Brain microvascular endothelial cell (primary cell): ENCODE results near the gene FAM83D.

ENCODE experiments used
- DNase-seq: peaks from one replicate; pipeline ENCODE4 v3.0.0-alpha.2; 2020
- H3K27ac ChIP-seq: fragments of 250-450 bp; sonication (Bioruptor Pico); 2 replicates; pipeline ENCODE4 v1.5.1; 2020; ENCODE audit warnings: mild to moderate bottlenecking, moderate library complexity
- H3K27me3 ChIP-seq: fragments of 250-450 bp; sonication (Bioruptor Pico); replicated peaks from 2 replicates; pipeline ENCODE4 v1.5.1; 2020; ENCODE audit warnings: mild to moderate bottlenecking
- H3K36me3 ChIP-seq: fragments of 250-450 bp; sonication (Bioruptor Pico); replicated peaks from 2 replicates; pipeline ENCODE4 v1.5.1; 2020; ENCODE audit warnings: mild to moderate bottlenecking
- H3K4me3 ChIP-seq: 2 replicates; pipeline ENCODE4 v1.5.1; 2011; ENCODE audit warnings: low read depth, mild to moderate bottlenecking, control low read depth, low read length, moderate library complexity
- CTCF ChIP-seq: IDR thresholded peaks from 2 replicates; pipeline ENCODE4 v1.5.1; 2011; ENCODE audit warnings: low read depth, mild to moderate bottlenecking, moderate library complexity, low read length, control low read depth, inconsistent platforms; ENCODE audit errors: missing control alignments
- in situ Hi-C: cut with HindIII; loops from 2 replicates; pipeline ENCODE4 v1.10.0; 2017; ENCODE audit warnings: low sequenced_read_pairs, low pct_ligation_motif_present

The FAM83D gene

GRCh38 chr20:38950254-38950653 lies 24.0 kb downstream of the FAM83D start:
- Histone ChIP-seq H3K4me3 (no peak overlapping the region), H3K27ac (no peak overlapping the region)
- TF ChIP-seq CTCF = no peak

GRCh38 chr20:38951611-38952010 lies 25.4 kb downstream of the FAM83D start:
- Histone ChIP-seq H3K27me3 (no peaks in the 10 kb centered on the region), H3K36me3 (no peaks in the 10 kb centered on the region), H3K4me3 (no peak overlapping the region), H3K27ac (no peak overlapping the region)
- DNase-seq = no peak
- in situ Hi-C loops = no loop called here
- no peak for TF ChIP-seq CTCF

More at GRCh38 chr20:38950254-38950653, 24.0 kb downstream of the FAM83D start:
- no peak for DNase-seq
- H3K36me3 ChIP-seq = no peaks in the 10 kb centered on the region
- no peaks in the 10 kb centered on the region for H3K27me3 ChIP-seq
- in situ Hi-C loops = no loop called here

GRCh38 chr20:38952153-38952552 lies 25.9 kb downstream of the FAM83D start:
- Histone ChIP-seq H3K27ac (no peak overlapping the region), H3K36me3 (no peaks in the 10 kb centered on the region), H3K27me3 (no peaks in the 10 kb centered on the region), H3K4me3 (no peak overlapping the region)
- no peak for TF ChIP-seq CTCF
- in situ Hi-C loops = no loop called here
- no peak for DNase-seq

GRCh38 chr20:38953630-38954340 lies 27.6 kb downstream of the FAM83D start:
- TF ChIP-seq CTCF = no peak
- DNase-seq = no peak
- H3K27me3 ChIP-seq = no peaks in the 10 kb centered on the region
- H3K36me3 ChIP-seq = no peaks in the 10 kb centered on the region
- in situ Hi-C loops = no loop called here
- H3K4me3 ChIP-seq = no peak overlapping the region
- H3K27ac ChIP-seq = no peak overlapping the region

DNA sequence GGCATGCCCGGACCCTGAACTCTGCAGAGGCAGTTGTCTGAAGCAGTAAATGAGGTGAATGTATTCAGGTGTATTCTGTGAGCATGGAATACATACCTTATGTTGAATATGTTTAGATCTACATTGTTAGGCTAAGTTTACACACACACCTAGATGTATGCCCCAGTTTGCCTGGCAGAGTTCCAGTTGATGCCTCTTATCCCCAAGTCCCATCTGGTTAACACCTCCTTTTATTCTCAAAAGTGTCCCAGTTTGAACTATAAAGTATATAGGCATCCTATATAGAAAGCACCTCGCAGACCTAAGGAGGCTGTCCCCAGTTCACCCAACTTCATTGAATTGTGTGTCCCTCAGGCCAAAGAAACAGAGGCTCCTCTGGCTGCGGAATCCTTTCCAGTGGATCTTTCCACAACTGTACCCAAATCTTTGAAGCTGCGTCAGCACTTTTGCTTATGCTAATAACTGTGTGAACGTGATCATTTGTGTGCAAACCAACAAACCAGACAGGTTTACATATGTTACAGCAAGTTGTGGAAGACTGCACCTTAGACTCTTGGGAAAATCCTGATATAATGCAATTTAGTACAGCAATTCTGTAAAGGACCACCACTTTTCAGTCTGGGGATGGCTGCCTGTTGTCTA lies 31.1 kb downstream of the FAM83D start:
- no peak overlapping the region for H3K4me3 ChIP-seq
- TF ChIP-seq CTCF = no peak
- in situ Hi-C loops = no loop called here
- no peak overlapping the region for H3K27ac ChIP-seq
- no peaks in the 10 kb centered on the region for H3K36me3 ChIP-seq
- DNase-seq = no peak
- H3K27me3 ChIP-seq = no peaks in the 10 kb centered on the region
